Measurements from ENCODE around the gene FLNB. TPM values are rescaled to one million over a fixed set of nuclear protein-coding genes. Genes with fewer than 3 reads are reported as not detected.

Gene FLNB
- total and polyA plus RNA-seq, 9 of the 15 experiments (the other 6 are each of a cell fraction or from before 2014, with no cell fraction given) = 9.4 to 48.1 (median 25.6) TPM

- TF ChIP-seq MGA (IDR thresholded peaks at IDR 0.05) = no peak
- peak; percentile 36; the same call in 1 of the 2 replicates for TF ChIP-seq EHMT2 (IDR thresholded peaks at IDR 0.05)
- TF ChIP-seq ZNF592 (IDR thresholded peaks at IDR 0.05) = peak; percentile 37; the same call in 1 of the 2 replicates
- no peak for TF ChIP-seq XRCC3 (IDR thresholded peaks at IDR 0.05)
- no peak for TF ChIP-seq NFATC3 (IDR thresholded peaks at IDR 0.05)
- TF ChIP-seq EZH2 (IDR thresholded peaks at IDR 0.05; ENCODE audit: borderline replicate concordance, low read depth, low read length) = no peak
- no peak for TF ChIP-seq SRSF1 (IDR thresholded peaks at IDR 0.05; ENCODE audit: low read depth, low read length)
- TF ChIP-seq HNRNPLL (IDR thresholded peaks at IDR 0.05; ENCODE audit: low read depth, low read length, poor library complexity, severe bottlenecking) = no peak
- TF ChIP-seq YY1 (IDR thresholded peaks at IDR 0.05; ENCODE audit: borderline replicate concordance in 1 of 3, control insufficient read depth in 1 of 3, extremely low read depth in 1 of 3, insufficient read depth in 3 of 3, insufficient read length in 1 of 3, insufficient replicate concordance in 2 of 3, low read depth in 1 of 3, low read length in 2 of 3) = peak; percentile 59 to 91 (median 73)
- TF ChIP-seq ZNF134 (CRISPR knock-in tag; conservative IDR thresholded peaks at IDR 0.05) = no peak
- TF ChIP-seq CBFA2T3 (IDR thresholded peaks at IDR 0.05) = peak; percentile 31
These were observed 7.7 kb upstream of the FLNB start (continued) for GRCh38 chr3:58000306-58001085.

Measured in K562 (cell line).